Measurements from ENCODE around the gene WASHC1.
A peak's percentile ranks its signal among the peaks of the same experiment; 100 is the strongest.
"Not testable (repeated sequence)": the region's sequence is repeated elsewhere in the genome, so short reads cannot be mapped to it uniquely, and the experiment has no call there.

WASHC1 gene

GRCh38 chr9:11206-11605, 18.1 kb downstream of the WASHC1 start:
- H3K4me1 ChIP-seq (ENCODE audit: insufficient read depth, poor library complexity, severe bottlenecking); H3K4me3 ChIP-seq (ENCODE audit: severe bottlenecking); H3K27ac ChIP-seq (ENCODE audit: poor library complexity, severe bottlenecking); ATAC-seq (ENCODE audit: low read depth); H3K27me3 ChIP-seq (ENCODE audit: insufficient read depth, poor library complexity, severe bottlenecking); H3K36me3 ChIP-seq (ENCODE audit: low read depth); H3K9me3 ChIP-seq (ENCODE audit: severe bottlenecking): not testable (repeated sequence)
- DNase-seq (ENCODE audit: low spot score): peak; percentile 90

- DNase-seq (ENCODE audit: low spot score): peak; percentile 65
- H3K27me3 ChIP-seq (ENCODE audit: insufficient read depth, poor library complexity, severe bottlenecking); H3K4me1 ChIP-seq (ENCODE audit: insufficient read depth, poor library complexity, severe bottlenecking); H3K9me3 ChIP-seq (ENCODE audit: severe bottlenecking); H3K36me3 ChIP-seq (ENCODE audit: low read depth); H3K27ac ChIP-seq (ENCODE audit: poor library complexity, severe bottlenecking): not testable (repeated sequence)
- peak overlapping the region; percentile 37 for H3K4me3 ChIP-seq (ENCODE audit: severe bottlenecking)
- ATAC-seq (ENCODE audit: low read depth): peak; percentile 85
Observed at GRCh38 chr9:10653-11053, 18.6 kb downstream of the WASHC1 start.

DNA sequence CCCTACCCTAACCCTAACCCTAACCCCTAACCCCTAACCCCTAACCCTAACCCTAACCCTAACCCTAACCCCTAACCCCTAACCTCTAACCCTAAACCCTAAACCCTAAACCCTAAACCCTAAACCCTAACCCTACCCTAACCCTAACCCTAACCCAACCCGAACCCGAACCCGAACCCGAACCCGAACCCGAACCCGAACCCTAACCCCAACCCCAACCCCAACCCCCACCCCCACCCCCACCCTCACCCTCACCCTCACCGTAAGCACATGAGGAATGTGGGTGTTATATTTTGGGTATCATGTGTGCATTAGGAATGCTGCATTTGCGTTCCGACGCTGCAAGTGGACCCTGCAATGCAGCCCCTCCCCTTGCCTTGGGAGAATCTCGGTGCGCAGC, 19.0 kb downstream of the WASHC1 start:
- H3K4me1 ChIP-seq (ENCODE audit: insufficient read depth, poor library complexity, severe bottlenecking); H3K36me3 ChIP-seq (ENCODE audit: low read depth); DNase-seq (ENCODE audit: low spot score); H3K9me3 ChIP-seq (ENCODE audit: severe bottlenecking); H3K27me3 ChIP-seq (ENCODE audit: insufficient read depth, poor library complexity, severe bottlenecking); H3K27ac ChIP-seq (ENCODE audit: poor library complexity, severe bottlenecking): not testable (repeated sequence)
- ATAC-seq (ENCODE audit: low read depth): peak; percentile 23; the same call in 1 of the 3 replicates
- H3K4me3 ChIP-seq (ENCODE audit: severe bottlenecking): peak overlapping the region; percentile 37

Measured in RWPE2 (cell line).